ENCODE data around the gene NEK10.

The NEK10 gene

GRCh38 chr3:27252646-27253045 lies 116.5 kb downstream of the NEK10 start:
- no peak for DNase-seq

GRCh38 chr3:27244374-27244773 lies 124.8 kb downstream of the NEK10 start:
- no peaks in the 10 kb centered on the region for H3K27me3 ChIP-seq (replicated peaks; ENCODE audit: insufficient read depth, low read length)
- TF ChIP-seq, protein P1, sequence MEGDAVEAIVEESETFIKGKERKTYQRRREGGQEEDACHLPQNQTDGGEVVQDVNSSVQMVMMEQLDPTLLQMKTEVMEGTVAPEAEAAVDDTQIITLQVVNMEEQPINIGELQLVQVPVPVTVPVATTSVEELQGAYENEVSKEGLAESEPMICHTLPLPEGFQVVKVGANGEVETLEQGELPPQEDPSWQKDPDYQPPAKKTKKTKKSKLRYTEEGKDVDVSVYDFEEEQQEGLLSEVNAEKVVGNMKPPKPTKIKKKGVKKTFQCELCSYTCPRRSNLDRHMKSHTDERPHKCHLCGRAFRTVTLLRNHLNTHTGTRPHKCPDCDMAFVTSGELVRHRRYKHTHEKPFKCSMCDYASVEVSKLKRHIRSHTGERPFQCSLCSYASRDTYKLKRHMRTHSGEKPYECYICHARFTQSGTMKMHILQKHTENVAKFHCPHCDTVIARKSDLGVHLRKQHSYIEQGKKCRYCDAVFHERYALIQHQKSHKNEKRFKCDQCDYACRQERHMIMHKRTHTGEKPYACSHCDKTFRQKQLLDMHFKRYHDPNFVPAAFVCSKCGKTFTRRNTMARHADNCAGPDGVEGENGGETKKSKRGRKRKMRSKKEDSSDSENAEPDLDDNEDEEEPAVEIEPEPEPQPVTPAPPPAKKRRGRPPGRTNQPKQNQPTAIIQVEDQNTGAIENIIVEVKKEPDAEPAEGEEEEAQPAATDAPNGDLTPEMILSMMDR (IDR thresholded peaks at IDR 0.05; ENCODE audit: low read length): 0 out of 2 replicates have a peak, but pooled peaks have one; percentile 6
- no peak for TF ChIP-seq EZH2 (optimal IDR thresholded peaks at IDR 0.05; ENCODE audit: low read depth, low read length)
- H3K79me2 ChIP-seq (ENCODE audit: low read length): no peaks in the 10 kb centered on the region
- no peak overlapping the region for H3K27ac ChIP-seq (ENCODE audit: low read length)
- H2AFZ ChIP-seq (ENCODE audit: low read length): no peak overlapping the region
- no peaks in the 10 kb centered on the region for H3F3A ChIP-seq (ENCODE audit: insufficient read depth, low read length)
- no peaks in the 10 kb centered on the region for H3K9me3 ChIP-seq (replicated peaks; ENCODE audit: insufficient read depth, low read length)
- H3K9me2 ChIP-seq (replicated peaks; ENCODE audit: insufficient read depth, low read length): no peaks in the 10 kb centered on the region
- H3K4me1 ChIP-seq (ENCODE audit: low read length): no peaks in the 10 kb centered on the region
- no peak overlapping the region for H3K9ac ChIP-seq (ENCODE audit: low read length)
- H3K4me3 ChIP-seq (ENCODE audit: low read length): no peak overlapping the region
- DNase-seq: no peak
- H3K4me2 ChIP-seq (ENCODE audit: low read depth, low read length): no peak overlapping the region
- H3K36me3 ChIP-seq (replicated peaks; ENCODE audit: insufficient read depth, low read length): no peaks in the 10 kb centered on the region
- H4K20me1 ChIP-seq (ENCODE audit: insufficient read depth, low read length): no peaks in the 10 kb centered on the region

More at GRCh38 chr3:27252646-27253045, 116.5 kb downstream of the NEK10 start:
- Histone ChIP-seq H3K27me3 (replicated peaks; ENCODE audit: insufficient read depth, low read length) (no peaks in the 10 kb centered on the region), H4K20me1 (ENCODE audit: insufficient read depth, low read length) (no peaks in the 10 kb centered on the region), H3K27ac (ENCODE audit: low read length) (no peak overlapping the region), H2AFZ (ENCODE audit: low read length) (no peak overlapping the region), H3K9me2 (replicated peaks; ENCODE audit: insufficient read depth, low read length) (no peaks in the 10 kb centered on the region), H3K4me2 (ENCODE audit: low read depth, low read length) (no peak overlapping the region), H3F3A (ENCODE audit: insufficient read depth, low read length) (no peaks in the 10 kb centered on the region), H3K4me1 (ENCODE audit: low read length) (no peaks in the 10 kb centered on the region), H3K9ac (ENCODE audit: low read length) (no peak overlapping the region), H3K79me2 (ENCODE audit: low read length) (no peaks in the 10 kb centered on the region), H3K4me3 (ENCODE audit: low read length) (no peak overlapping the region), H3K36me3 (replicated peaks; ENCODE audit: insufficient read depth, low read length) (no peaks in the 10 kb centered on the region), H3K9me3 (replicated peaks; ENCODE audit: insufficient read depth, low read length) (no peaks in the 10 kb centered on the region)
- TF ChIP-seq EZH2phosphoT487 (IDR thresholded peaks at IDR 0.05; ENCODE audit: low read length): no peak
- TF ChIP-seq, protein P1 (IDR thresholded peaks at IDR 0.05; ENCODE audit: low read length): no peak
- no peak for TF ChIP-seq EZH2 (optimal IDR thresholded peaks at IDR 0.05; ENCODE audit: low read depth, low read length)

GRCh38 chr3:27239951-27240350 lies 129.2 kb downstream of the NEK10 start:
- Histone ChIP-seq H3K9ac (ENCODE audit: low read length) (no peak overlapping the region), H3K27me3 (replicated peaks; ENCODE audit: insufficient read depth, low read length) (no peaks in the 10 kb centered on the region), H3K36me3 (replicated peaks; ENCODE audit: insufficient read depth, low read length) (no peaks in the 10 kb centered on the region), H3K4me1 (ENCODE audit: low read length) (no peaks in the 10 kb centered on the region), H3F3A (ENCODE audit: insufficient read depth, low read length) (no peaks in the 10 kb centered on the region), H3K27ac (ENCODE audit: low read length) (no peak overlapping the region), H3K4me2 (ENCODE audit: low read depth, low read length) (no peak overlapping the region), H4K20me1 (ENCODE audit: insufficient read depth, low read length) (no peaks in the 10 kb centered on the region), H3K9me3 (replicated peaks; ENCODE audit: insufficient read depth, low read length) (no peaks in the 10 kb centered on the region), H2AFZ (ENCODE audit: low read length) (no peak overlapping the region), H3K9me2 (replicated peaks; ENCODE audit: insufficient read depth, low read length) (no peaks in the 10 kb centered on the region), H3K79me2 (ENCODE audit: low read length) (no peaks in the 10 kb centered on the region), H3K4me3 (ENCODE audit: low read length) (no peak overlapping the region)
- DNase-seq: no peak
- TF ChIP-seq EZH2 (optimal IDR thresholded peaks at IDR 0.05; ENCODE audit: low read depth, low read length): no peak

GRCh38 chr3:27228805-27229204 lies 140.4 kb downstream of the NEK10 start:
- TF ChIP-seq EZH2phosphoT487 (IDR thresholded peaks at IDR 0.05; ENCODE audit: low read length) (no peak), EZH2 (optimal IDR thresholded peaks at IDR 0.05; ENCODE audit: low read depth, low read length) (no peak)
- TF ChIP-seq, protein P1 (IDR thresholded peaks at IDR 0.05; ENCODE audit: low read length): 0 out of 2 replicates have a peak, but pooled peaks have one; percentile 5
- H3K4me1 ChIP-seq (ENCODE audit: low read length): no peaks in the 10 kb centered on the region
- H3K9me3 ChIP-seq (replicated peaks; ENCODE audit: insufficient read depth, low read length): no peaks in the 10 kb centered on the region
- no peaks in the 10 kb centered on the region for H4K20me1 ChIP-seq (ENCODE audit: insufficient read depth, low read length)
- no peak overlapping the region for H3K9ac ChIP-seq (ENCODE audit: low read length)
- H3K27ac ChIP-seq (ENCODE audit: low read length): no peak overlapping the region
- H3K9me2 ChIP-seq (replicated peaks; ENCODE audit: insufficient read depth, low read length): no peaks in the 10 kb centered on the region
- no peak overlapping the region for H3K4me3 ChIP-seq (ENCODE audit: low read length)
- no peaks in the 10 kb centered on the region for H3F3A ChIP-seq (ENCODE audit: insufficient read depth, low read length)
- no peak overlapping the region for H3K4me2 ChIP-seq (ENCODE audit: low read depth, low read length)
- no peak overlapping the region for H2AFZ ChIP-seq (ENCODE audit: low read length)
- H3K36me3 ChIP-seq (replicated peaks; ENCODE audit: insufficient read depth, low read length): no peaks in the 10 kb centered on the region
- DNase-seq: no peak
- no peaks in the 10 kb centered on the region for H3K79me2 ChIP-seq (ENCODE audit: low read length)
- H3K27me3 ChIP-seq (replicated peaks; ENCODE audit: insufficient read depth, low read length): no peaks in the 10 kb centered on the region

Measured in MM.1S (cell line).